ENCODE measurements around the gene MAFG. TPM values are rescaled to one million over a fixed set of nuclear protein-coding genes. Genes with fewer than 3 reads are reported as not detected.
A peak's percentile ranks its signal among the peaks of the same experiment; 100 is the strongest.

Gene MAFG
- total and polyA plus RNA-seq, 9 of the 15 experiments (the other 6 are each of a cell fraction or from before 2014, with no cell fraction given), result 1.1 to 58.1 (median 24.9) TPM

- TF ChIP-seq NELFE (IDR thresholded peaks at IDR 0.05; ENCODE audit: insufficient read depth, insufficient read length) (no peak), SMARCB1 (IDR thresholded peaks at IDR 0.05; ENCODE audit: insufficient read length, low read depth) (no peak), SMARCE1 (IDR thresholded peaks at IDR 0.05) (no peak), CREB3L1 (IDR thresholded peaks at IDR 0.05; ENCODE audit: borderline replicate concordance, low read depth) (no peak), ZNF445 (CRISPR knock-in tag; IDR thresholded peaks at IDR 0.05; ENCODE audit: low read depth) (no peak), MITF (IDR thresholded peaks at IDR 0.05) (no peak), PRMT5 (CRISPR knock-in tag; IDR thresholded peaks at IDR 0.05) (no peak), IFI16 (CRISPR knock-in tag; IDR thresholded peaks at IDR 0.05) (no peak), ZNF695 (CRISPR knock-in tag; IDR thresholded peaks at IDR 0.05) (no peak), NR1H2 (CRISPR knock-in tag; IDR thresholded peaks at IDR 0.05) (no peak), HNRNPL (IDR thresholded peaks at IDR 0.05; ENCODE audit: low read depth, low read length) (0 out of 2 replicates have a peak, but pooled peaks have one; percentile 29), ZNF785 (CRISPR knock-in tag; IDR thresholded peaks at IDR 0.05) (no peak), KHSRP (IDR thresholded peaks at IDR 0.05) (no peak), CXXC5 (CRISPR knock-in tag; IDR thresholded peaks at IDR 0.05) (peak; percentile 75), VEZF1 (CRISPR knock-in tag; IDR thresholded peaks at IDR 0.05) (peak; percentile 75), ARNT (IDR thresholded peaks at IDR 0.05) (no peak), ETV1 (tag; conservative IDR thresholded peaks at IDR 0.05; ENCODE audit: low read depth) (no peak), E2F6 (IDR thresholded peaks at IDR 0.05; ENCODE audit: borderline replicate concordance in 1 of 2, extremely low read depth in 1 of 2, insufficient read depth in 1 of 2, insufficient read length in 1 of 2, low read depth in 1 of 2, low read length in 1 of 2, poor library complexity in 1 of 2, severe bottlenecking in 1 of 2) (peak; percentile 18 to 76), MLLT1 (IDR thresholded peaks at IDR 0.05) (no peak), PRPF4 (IDR thresholded peaks at IDR 0.05; ENCODE audit: insufficient read depth, low read depth, low read length, poor library complexity, severe bottlenecking) (no peak), ZC3H4 (CRISPR knock-in tag; IDR thresholded peaks at IDR 0.05; ENCODE audit: borderline replicate concordance) (0 out of 2 replicates have a peak, but pooled peaks have one; percentile 39), ZNF75A (CRISPR knock-in tag; IDR thresholded peaks at IDR 0.05) (no peak)
Observed at GRCh38 chr17:81902023-81902652, 25.4 kb downstream of the MAFG start, which contains the start of gene NPB (continued).
